Ascending aorta (tissue), 2 donors: ENCODE results near the gene CAMKMT. TPM values are rescaled to one million over a fixed set of nuclear protein-coding genes. Genes with fewer than 3 reads are reported as not detected.

ENCODE experiments used
- DNase-seq, 2 donors: peaks; one replicate each; pipeline ENCODE4 v3.0.0-alpha.2; 2019; ENCODE audit warnings: low spot score in 2 of 2
- H3K27ac ChIP-seq, 2 donors: fragments of 200-600 bp; sonication (generic); one replicate each; pipeline ENCODE4 v1.5.1; 2016 to 2017; ENCODE audit warnings: mild to moderate bottlenecking in 1 of 2
- H3K27me3 ChIP-seq: fragments of 200-600 bp; sonication (generic); one replicate; pipeline ENCODE4 v1.5.1; 2017
- H3K36me3 ChIP-seq, 2 donors: fragments of 200-600 bp; sonication (generic); one replicate each; pipeline ENCODE4 v1.5.1; 2016
- H3K4me1 ChIP-seq, 2 donors: fragments of 200-600 bp; sonication (generic); one replicate each; pipeline ENCODE4 v1.5.1; 2016 to 2017; ENCODE audit warnings: mild to moderate bottlenecking in 1 of 2
- H3K4me3 ChIP-seq, 2 donors: fragments of 200-600 bp; sonication (generic); one replicate each; pipeline ENCODE4 v1.5.1; 2016 to 2017; ENCODE audit warnings: mild to moderate bottlenecking in 1 of 2
- H3K9me3 ChIP-seq, 2 donors: fragments of 200-600 bp; sonication (generic); one replicate each; pipeline ENCODE4 v1.5.1; 2016
- intact Hi-C: fragments of 100-400 bp; cut with DNase I; formaldehyde crosslinking; loops from one replicate; pipeline ENCODE4 v1.15.1; 2023
- total RNA-seq: library from RNA; depleted of rRNA; stranded (reverse); fragments of >200 nt; gene quantifications from one replicate; pipeline ENCODE4 v1.1.0, GENCODE V29; 2016
- TF ChIP-seq, protein P1 (sequence below), 3 experiments: fragments of 200-600 bp in 2 of 3; fragments of 450-650 bp in 1 of 3; sonication (generic) in 2 of 3; IDR thresholded peaks; one replicate each; pipeline ENCODE4 v1.5.1; 2016 to 2019; ENCODE audit warnings: antibody characterized with exemption in 3 of 3, mild to moderate bottlenecking in 1 of 3, moderate library complexity in 1 of 3

Gene CAMKMT
- total RNA-seq, 1 donor from 2014 or later, result 5.1 TPM

DNA sequence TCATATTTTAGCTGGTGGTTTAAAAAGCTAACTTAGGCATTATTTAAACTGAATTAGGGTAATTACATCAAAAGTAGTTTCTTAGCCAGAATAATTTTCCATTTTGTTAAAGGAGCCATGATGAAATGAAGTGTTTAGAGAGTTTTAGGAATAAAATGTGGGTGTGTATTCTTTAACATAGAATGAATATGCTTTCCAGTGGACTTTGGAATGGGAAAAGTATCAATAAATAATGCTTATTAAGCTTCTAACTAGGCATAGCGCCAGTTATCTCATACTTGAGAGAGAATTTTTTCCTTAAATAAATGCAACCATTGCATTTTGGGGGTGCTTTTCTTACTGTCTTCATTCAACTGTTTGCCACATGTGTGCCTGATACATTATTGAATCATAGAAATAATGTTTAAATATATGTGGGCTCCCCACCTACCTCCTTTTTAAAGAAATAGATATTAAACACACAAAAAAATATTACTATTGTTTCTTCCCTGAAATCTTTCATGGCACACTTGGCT lies 90.4 kb downstream of the CAMKMT start:
- intact Hi-C loops, result no loop called here
- Histone ChIP-seq H3K36me3 (no peaks in the 10 kb centered on the region), H3K4me3 (no peak overlapping the region), H3K9me3 (no peaks in the 10 kb centered on the region), H3K4me1 (no peaks in the 10 kb centered on the region), H3K27ac (no peak overlapping the region), H3K27me3 (no peaks in the 10 kb centered on the region)
- TF ChIP-seq, protein P1, sequence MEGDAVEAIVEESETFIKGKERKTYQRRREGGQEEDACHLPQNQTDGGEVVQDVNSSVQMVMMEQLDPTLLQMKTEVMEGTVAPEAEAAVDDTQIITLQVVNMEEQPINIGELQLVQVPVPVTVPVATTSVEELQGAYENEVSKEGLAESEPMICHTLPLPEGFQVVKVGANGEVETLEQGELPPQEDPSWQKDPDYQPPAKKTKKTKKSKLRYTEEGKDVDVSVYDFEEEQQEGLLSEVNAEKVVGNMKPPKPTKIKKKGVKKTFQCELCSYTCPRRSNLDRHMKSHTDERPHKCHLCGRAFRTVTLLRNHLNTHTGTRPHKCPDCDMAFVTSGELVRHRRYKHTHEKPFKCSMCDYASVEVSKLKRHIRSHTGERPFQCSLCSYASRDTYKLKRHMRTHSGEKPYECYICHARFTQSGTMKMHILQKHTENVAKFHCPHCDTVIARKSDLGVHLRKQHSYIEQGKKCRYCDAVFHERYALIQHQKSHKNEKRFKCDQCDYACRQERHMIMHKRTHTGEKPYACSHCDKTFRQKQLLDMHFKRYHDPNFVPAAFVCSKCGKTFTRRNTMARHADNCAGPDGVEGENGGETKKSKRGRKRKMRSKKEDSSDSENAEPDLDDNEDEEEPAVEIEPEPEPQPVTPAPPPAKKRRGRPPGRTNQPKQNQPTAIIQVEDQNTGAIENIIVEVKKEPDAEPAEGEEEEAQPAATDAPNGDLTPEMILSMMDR (IDR thresholded peaks at IDR 0.05), result no peak
- no peak for DNase-seq

GRCh38 chr2:44453259-44453658 lies 91.5 kb downstream of the CAMKMT start:
- TF ChIP-seq, protein P1 (IDR thresholded peaks at IDR 0.05), result no peak
- no peak for DNase-seq
- H3K27ac ChIP-seq, result no peak overlapping the region
- intact Hi-C loops, result no loop called here
- no peaks in the 10 kb centered on the region for H3K4me1 ChIP-seq
- no peak overlapping the region for H3K4me3 ChIP-seq
- H3K9me3 ChIP-seq, result no peaks in the 10 kb centered on the region
- H3K27me3 ChIP-seq, result no peaks in the 10 kb centered on the region
- H3K36me3 ChIP-seq, result no peaks in the 10 kb centered on the region

GRCh38 chr2:44455877-44456276 lies 94.1 kb downstream of the CAMKMT start:
- Histone ChIP-seq H3K4me3 (no peak overlapping the region), H3K27ac (no peak overlapping the region), H3K36me3 (no peaks in the 10 kb centered on the region), H3K9me3 (no peaks in the 10 kb centered on the region), H3K4me1 (no peaks in the 10 kb centered on the region), H3K27me3 (no peaks in the 10 kb centered on the region)
- TF ChIP-seq, protein P1 (IDR thresholded peaks at IDR 0.05), result no peak
- intact Hi-C loops, result no loop called here
- no peak for DNase-seq

- H3K4me1 ChIP-seq, result no peaks in the 10 kb centered on the region
- TF ChIP-seq, protein P1 (IDR thresholded peaks at IDR 0.05), result no peak
- no peaks in the 10 kb centered on the region for H3K27me3 ChIP-seq
- intact Hi-C loops, result no loop called here
- no peak for DNase-seq
- H3K9me3 ChIP-seq, result no peaks in the 10 kb centered on the region
- no peak overlapping the region for H3K27ac ChIP-seq
- no peak overlapping the region for H3K4me3 ChIP-seq
- no peaks in the 10 kb centered on the region for H3K36me3 ChIP-seq
These were observed 95.2 kb downstream of the CAMKMT start for GRCh38 chr2:44456946-44457345.

GRCh38 chr2:44459739-44460138 lies 98.0 kb downstream of the CAMKMT start:
- no peak overlapping the region for H3K4me3 ChIP-seq
- TF ChIP-seq, protein P1 (IDR thresholded peaks at IDR 0.05), result no peak
- H3K9me3 ChIP-seq, result peaks cover 0 to 10% of the 10 kb centered on the region in 2 donors
- no peaks in the 10 kb centered on the region for H3K4me1 ChIP-seq
- intact Hi-C loops, result no loop called here
- H3K27ac ChIP-seq, result no peak overlapping the region
- no peak for DNase-seq
- no peaks in the 10 kb centered on the region for H3K36me3 ChIP-seq
- H3K27me3 ChIP-seq, result no peaks in the 10 kb centered on the region
